Renal cortex interstitium (tissue), 11 donors: ENCODE measurements around the gene CEMIP. TPM values are rescaled to one million over a fixed set of nuclear protein-coding genes. Genes with fewer than 3 reads are reported as not detected.

ENCODE experiments used
- DNase-seq, 11 donors: peaks; one replicate each; pipeline ENCODE4 v3.0.0-alpha.2; 2013; ENCODE audit warnings: low read depth in 9 of 11, low spot score in 4 of 11; ENCODE audit errors: extremely low read depth in 1 of 11
- polyA plus RNA-seq, 3 donors: library from polyadenylated mRNA; unstranded; fragments of 120-200 nt; gene quantifications; one replicate each; pipeline ENCODE4 v1.2.1, GENCODE V29; 2013; ENCODE audit not compliant: insufficient read length in 3 of 3

CEMIP gene
- polyA plus RNA-seq, 3 donors: 3.5 to 5.4 (median 5.3) TPM

GRCh38 chr15:81000144-81000623, 221.0 kb downstream of the CEMIP start:
- peak in 1 of 11 donors; percentile 30 for DNase-seq

GRCh38 chr15:81000624-81001151, 221.5 kb downstream of the CEMIP start, which contains the start of gene TLNRD1:
Gene TLNRD1 (plus strand): TSS chr15:81000923. CDS start chr15:81002272, 1,349 bp downstream.
- DNase-seq: peak; percentile 72 to 90 (median 84)

Other genes starting within 250 kb of the CEMIP start
- gene ABHD17C, start 84.1 kb upstream of the CEMIP start, polyA plus RNA-seq: 10 to 100 TPM; 29.8 to 36.7 (median 31.7) TPM
- gene MESD, start 210.4 kb downstream of the CEMIP start, polyA plus RNA-seq: 10 to 100 TPM; 40.4 to 43.4 (median 43.1) TPM
- 10 to 100 TPM in 1 of 3 donors, 1 to 10 TPM in 2; 7.1 to 10.8 (median 8.4) TPM for gene TLNRD1, start 221.6 kb downstream of the CEMIP start, polyA plus RNA-seq